Gastrocnemius medialis (tissue), 4 donors: ENCODE data around the gene NSUN7.

Experiments
- POLR2A ChIP-seq, 2 donors: fragments of 450-650 bp; IDR thresholded peaks; one replicate each; pipeline ENCODE4 v1.6.1; 2017; ENCODE audit warnings: antibody characterized with exemption in 2 of 2, mild to moderate bottlenecking in 2 of 2, moderate library complexity in 2 of 2
- TF ChIP-seq, protein P1 (sequence below), 5 experiments: fragments of 450-650 bp in 3 of 5; fragments of 200-600 bp in 2 of 5; sonication (generic) in 2 of 5; IDR thresholded peaks in 4 of 5; conservative IDR thresholded peaks in 1 of 5; 1 replicate in 4 of 5; 2 replicates in 1 of 5; pipeline ENCODE4 v1.5.1; 2016 to 2019; ENCODE audit warnings: antibody characterized with exemption in 5 of 5, mild to moderate bottlenecking in 3 of 5, moderate library complexity in 3 of 5

- TF ChIP-seq, protein P1, sequence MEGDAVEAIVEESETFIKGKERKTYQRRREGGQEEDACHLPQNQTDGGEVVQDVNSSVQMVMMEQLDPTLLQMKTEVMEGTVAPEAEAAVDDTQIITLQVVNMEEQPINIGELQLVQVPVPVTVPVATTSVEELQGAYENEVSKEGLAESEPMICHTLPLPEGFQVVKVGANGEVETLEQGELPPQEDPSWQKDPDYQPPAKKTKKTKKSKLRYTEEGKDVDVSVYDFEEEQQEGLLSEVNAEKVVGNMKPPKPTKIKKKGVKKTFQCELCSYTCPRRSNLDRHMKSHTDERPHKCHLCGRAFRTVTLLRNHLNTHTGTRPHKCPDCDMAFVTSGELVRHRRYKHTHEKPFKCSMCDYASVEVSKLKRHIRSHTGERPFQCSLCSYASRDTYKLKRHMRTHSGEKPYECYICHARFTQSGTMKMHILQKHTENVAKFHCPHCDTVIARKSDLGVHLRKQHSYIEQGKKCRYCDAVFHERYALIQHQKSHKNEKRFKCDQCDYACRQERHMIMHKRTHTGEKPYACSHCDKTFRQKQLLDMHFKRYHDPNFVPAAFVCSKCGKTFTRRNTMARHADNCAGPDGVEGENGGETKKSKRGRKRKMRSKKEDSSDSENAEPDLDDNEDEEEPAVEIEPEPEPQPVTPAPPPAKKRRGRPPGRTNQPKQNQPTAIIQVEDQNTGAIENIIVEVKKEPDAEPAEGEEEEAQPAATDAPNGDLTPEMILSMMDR (IDR thresholded peaks at IDR 0.05 in 4 of 5, conservative IDR thresholded peaks at IDR 0.05 in 1 of 5): no peak
- TF ChIP-seq POLR2A (IDR thresholded peaks at IDR 0.05): no peak
These were observed 108.2 kb downstream of the NSUN7 start for GRCh38 chr4:40857956-40858355.
